Measurements from ENCODE around the gene RNLS.

The RNLS gene

DNA sequence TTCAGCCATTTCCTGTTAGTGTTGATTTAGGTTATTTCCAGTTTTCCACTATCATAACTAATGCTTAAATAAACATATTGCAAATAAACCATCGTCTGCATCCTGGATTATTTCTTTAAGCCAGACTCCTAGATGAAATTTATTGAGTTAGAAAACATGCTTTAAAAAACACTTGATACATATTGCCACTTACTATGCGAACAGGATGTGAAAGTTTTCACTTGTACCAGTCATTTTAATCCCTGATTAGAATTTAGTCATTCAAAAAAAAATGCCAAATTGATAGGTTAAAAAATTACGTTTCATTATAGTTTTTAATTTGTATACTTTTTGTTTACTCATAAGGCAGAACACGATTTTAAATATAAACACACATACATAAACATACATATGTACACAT, 309.6 kb downstream of the RNLS start:
- Histone ChIP-seq H3F3A (ENCODE audit: insufficient read depth) (no peaks in the 10 kb centered on the region), H4K20me1 (ENCODE audit: low read depth, low read length) (no peaks in the 10 kb centered on the region), H3K36me3 (ENCODE audit: low read length) (no peaks in the 10 kb centered on the region), H3K9me2 (replicated peaks; ENCODE audit: insufficient read depth, low read length) (no peaks in the 10 kb centered on the region), H3K9ac (ENCODE audit: low read length) (no peak overlapping the region), H3K4me3 (ENCODE audit: insufficient read depth, low read length, poor library complexity, severe bottlenecking) (no peak overlapping the region), H3K4me2 (ENCODE audit: low read depth, low read length, poor library complexity, severe bottlenecking) (no peak overlapping the region), H3K27me3 (ENCODE audit: low read length) (no peaks in the 10 kb centered on the region), H3K79me2 (ENCODE audit: insufficient read depth, low read length) (no peaks in the 10 kb centered on the region), H3K9me3 (ENCODE audit: insufficient read depth, low read length) (no peaks in the 10 kb centered on the region), H3K27ac (ENCODE audit: low read depth, low read length) (no peak overlapping the region), H2AFZ (ENCODE audit: low read depth, low read length, severe bottlenecking) (no peak overlapping the region)
- no peak for TF ChIP-seq EZH2phosphoT487 (conservative IDR thresholded peaks at IDR 0.05; ENCODE audit: low read length)
- TF ChIP-seq, protein P1, sequence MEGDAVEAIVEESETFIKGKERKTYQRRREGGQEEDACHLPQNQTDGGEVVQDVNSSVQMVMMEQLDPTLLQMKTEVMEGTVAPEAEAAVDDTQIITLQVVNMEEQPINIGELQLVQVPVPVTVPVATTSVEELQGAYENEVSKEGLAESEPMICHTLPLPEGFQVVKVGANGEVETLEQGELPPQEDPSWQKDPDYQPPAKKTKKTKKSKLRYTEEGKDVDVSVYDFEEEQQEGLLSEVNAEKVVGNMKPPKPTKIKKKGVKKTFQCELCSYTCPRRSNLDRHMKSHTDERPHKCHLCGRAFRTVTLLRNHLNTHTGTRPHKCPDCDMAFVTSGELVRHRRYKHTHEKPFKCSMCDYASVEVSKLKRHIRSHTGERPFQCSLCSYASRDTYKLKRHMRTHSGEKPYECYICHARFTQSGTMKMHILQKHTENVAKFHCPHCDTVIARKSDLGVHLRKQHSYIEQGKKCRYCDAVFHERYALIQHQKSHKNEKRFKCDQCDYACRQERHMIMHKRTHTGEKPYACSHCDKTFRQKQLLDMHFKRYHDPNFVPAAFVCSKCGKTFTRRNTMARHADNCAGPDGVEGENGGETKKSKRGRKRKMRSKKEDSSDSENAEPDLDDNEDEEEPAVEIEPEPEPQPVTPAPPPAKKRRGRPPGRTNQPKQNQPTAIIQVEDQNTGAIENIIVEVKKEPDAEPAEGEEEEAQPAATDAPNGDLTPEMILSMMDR (IDR thresholded peaks at IDR 0.05; ENCODE audit: insufficient read depth, low read length, poor library complexity, severe bottlenecking) = no peak

DNA sequence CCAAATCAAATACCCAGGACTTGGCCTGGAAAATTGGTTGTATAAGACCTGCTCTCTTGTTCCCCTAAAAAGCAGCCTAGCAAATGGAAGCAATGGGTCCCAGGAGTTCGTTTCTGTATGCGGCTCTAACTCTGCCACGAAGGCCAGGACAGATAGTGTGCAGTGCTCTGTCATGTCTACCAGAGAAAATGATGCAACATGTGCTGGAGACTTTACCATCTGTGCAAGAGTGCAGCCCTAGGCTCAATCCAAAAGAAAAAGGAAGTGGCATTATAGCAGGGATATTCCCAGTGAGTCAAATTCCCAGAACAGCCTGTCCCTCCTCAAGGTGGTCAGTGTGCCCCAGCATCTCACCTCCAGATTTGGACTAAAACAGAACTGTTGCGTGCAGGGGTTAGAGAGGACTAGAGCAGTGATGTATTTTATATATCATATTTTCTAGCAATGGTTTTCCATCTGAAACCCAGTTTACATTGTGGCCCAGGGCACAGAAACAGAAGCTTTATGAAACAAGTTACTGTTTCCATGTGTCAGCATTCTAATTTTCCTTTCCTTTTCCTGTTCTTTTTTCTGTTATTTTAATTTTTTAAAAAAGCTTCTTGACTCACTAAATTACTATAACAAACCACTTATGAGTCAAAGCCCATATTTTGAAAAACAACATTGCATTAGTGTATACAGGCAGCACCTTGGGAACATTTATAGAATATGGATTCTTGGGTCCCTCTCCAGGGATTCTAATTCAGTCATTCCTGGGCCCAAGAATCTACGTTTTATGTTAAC, 311.2 kb downstream of the RNLS start:
- H3K4me2 ChIP-seq (ENCODE audit: low read depth, low read length, poor library complexity, severe bottlenecking) = no peak overlapping the region
- H3K9me2 ChIP-seq (replicated peaks; ENCODE audit: insufficient read depth, low read length) = no peaks in the 10 kb centered on the region
- no peak overlapping the region for H3K9ac ChIP-seq (ENCODE audit: low read length)
- H3K9me3 ChIP-seq (ENCODE audit: insufficient read depth, low read length) = no peaks in the 10 kb centered on the region
- no peaks in the 10 kb centered on the region for H3K36me3 ChIP-seq (ENCODE audit: low read length)
- no peak overlapping the region for H3K27ac ChIP-seq (ENCODE audit: low read depth, low read length)
- H3K79me2 ChIP-seq (ENCODE audit: insufficient read depth, low read length) = no peaks in the 10 kb centered on the region
- no peaks in the 10 kb centered on the region for H4K20me1 ChIP-seq (ENCODE audit: low read depth, low read length)
- TF ChIP-seq, protein P1 (IDR thresholded peaks at IDR 0.05; ENCODE audit: insufficient read depth, low read length, poor library complexity, severe bottlenecking) = no peak
- TF ChIP-seq EZH2phosphoT487 (conservative IDR thresholded peaks at IDR 0.05; ENCODE audit: low read length) = no peak
- H3K27me3 ChIP-seq (ENCODE audit: low read length) = no peaks in the 10 kb centered on the region
- H2AFZ ChIP-seq (ENCODE audit: low read depth, low read length, severe bottlenecking) = no peak overlapping the region
- H3F3A ChIP-seq (ENCODE audit: insufficient read depth) = no peaks in the 10 kb centered on the region
- H3K4me3 ChIP-seq (ENCODE audit: insufficient read depth, low read length, poor library complexity, severe bottlenecking) = no peak overlapping the region

DNA sequence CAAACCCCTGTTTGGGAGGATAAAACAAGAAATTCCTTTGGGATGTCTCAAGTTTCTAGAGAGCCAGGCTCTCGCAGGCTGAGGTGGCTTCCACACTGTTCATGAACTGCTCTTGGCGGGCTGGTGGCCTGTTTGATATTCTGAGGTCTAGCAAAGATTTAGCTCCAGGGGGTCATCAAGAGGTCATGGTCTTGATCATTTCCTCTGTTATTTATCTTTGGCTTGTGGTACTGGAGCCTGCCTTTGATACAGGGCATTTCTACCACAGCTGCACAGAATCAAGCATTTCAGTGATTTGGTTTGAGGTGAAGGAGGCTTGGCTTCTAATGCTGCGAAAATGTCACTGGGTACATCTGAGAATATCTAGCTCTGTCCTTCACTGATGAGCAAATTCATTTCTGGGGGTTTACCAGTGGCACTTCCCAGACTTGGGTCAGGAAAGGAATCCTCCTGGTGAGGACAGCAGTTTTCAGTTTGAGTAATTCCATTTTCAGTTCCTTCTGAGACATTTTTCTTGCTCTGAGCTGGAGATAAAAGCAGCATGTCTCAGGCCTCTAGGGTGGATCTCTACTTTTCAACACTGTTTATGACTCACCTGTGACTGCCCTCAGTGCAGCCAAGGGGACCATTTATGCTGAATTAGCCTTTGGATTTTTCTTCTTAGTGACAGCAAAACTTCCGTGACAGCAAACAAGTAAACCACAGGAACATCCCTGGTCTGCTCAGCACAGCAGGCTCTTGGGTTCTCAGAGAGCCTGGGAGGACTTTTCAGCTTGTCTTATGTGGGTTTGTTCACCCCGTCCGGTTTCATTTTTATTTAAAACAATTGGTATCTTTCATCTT, 312.0 kb downstream of the RNLS start:
- Histone ChIP-seq H4K20me1 (ENCODE audit: low read depth, low read length) (no peaks in the 10 kb centered on the region), H3K9ac (ENCODE audit: low read length) (no peak overlapping the region), H3K9me2 (replicated peaks; ENCODE audit: insufficient read depth, low read length) (no peaks in the 10 kb centered on the region), H3K36me3 (ENCODE audit: low read length) (no peaks in the 10 kb centered on the region), H2AFZ (ENCODE audit: low read depth, low read length, severe bottlenecking) (no peak overlapping the region), H3K4me2 (ENCODE audit: low read depth, low read length, poor library complexity, severe bottlenecking) (no peak overlapping the region), H3F3A (ENCODE audit: insufficient read depth) (no peaks in the 10 kb centered on the region), H3K4me3 (ENCODE audit: insufficient read depth, low read length, poor library complexity, severe bottlenecking) (no peak overlapping the region), H3K79me2 (ENCODE audit: insufficient read depth, low read length) (no peaks in the 10 kb centered on the region), H3K27me3 (ENCODE audit: low read length) (no peaks in the 10 kb centered on the region), H3K9me3 (ENCODE audit: insufficient read depth, low read length) (no peaks in the 10 kb centered on the region), H3K27ac (ENCODE audit: low read depth, low read length) (no peak overlapping the region)
- TF ChIP-seq, protein P1 (IDR thresholded peaks at IDR 0.05; ENCODE audit: insufficient read depth, low read length, poor library complexity, severe bottlenecking) = no peak
- no peak for TF ChIP-seq EZH2phosphoT487 (conservative IDR thresholded peaks at IDR 0.05; ENCODE audit: low read length)
